ENCODE data around the gene P2RY1.

Gene P2RY1

GRCh38 chr3:152834776-152835600, at the start of gene P2RY1:
TSS of gene P2RY1 (plus strand) at chr3:152835131. CDS start at chr3:152835783, 652 bp downstream.
- DNase-seq (ENCODE audit: low read depth in 2 of 2), result peak; percentile 29 to 38

- DNase-seq (ENCODE audit: low read depth in 2 of 2), result no peak
These were observed 47.8 kb upstream of the P2RY1 start for GRCh38 chr3:152786977-152787681.

GRCh38 chr3:152790651-152791387, 44.1 kb upstream of the P2RY1 start:
- DNase-seq (ENCODE audit: low read depth in 2 of 2), result no peak

- no peak for DNase-seq (ENCODE audit: low read depth in 2 of 2)
These were observed 41.0 kb upstream of the P2RY1 start for GRCh38 chr3:152793969-152794368.

GRCh38 chr3:152797751-152798432, 37.0 kb upstream of the P2RY1 start:
- no peak for DNase-seq (ENCODE audit: low read depth in 2 of 2)

- DNase-seq (ENCODE audit: low read depth in 2 of 2), result no peak
These were observed 22.8 kb upstream of the P2RY1 start for GRCh38 chr3:152811974-152812760.

GRCh38 chr3:152817400-152817799, 17.5 kb upstream of the P2RY1 start:
- DNase-seq (ENCODE audit: low read depth in 2 of 2), result no peak

- no peak for DNase-seq (ENCODE audit: low read depth in 2 of 2)
These were observed 16.9 kb upstream of the P2RY1 start for GRCh38 chr3:152818027-152818426.

GRCh38 chr3:152823173-152823572, 11.8 kb upstream of the P2RY1 start:
- no peak for DNase-seq (ENCODE audit: low read depth in 2 of 2)

- no peak for DNase-seq (ENCODE audit: low read depth in 2 of 2)
These were observed 11.2 kb upstream of the P2RY1 start for GRCh38 chr3:152823781-152824180.

GRCh38 chr3:152825566-152825965, 9.4 kb upstream of the P2RY1 start:
- DNase-seq (ENCODE audit: low read depth in 2 of 2), result no peak

GRCh38 chr3:152826476-152826875, 8.5 kb upstream of the P2RY1 start:
- DNase-seq (ENCODE audit: low read depth in 2 of 2), result no peak

- DNase-seq (ENCODE audit: low read depth in 2 of 2), result no peak
These were observed 7.6 kb upstream of the P2RY1 start for GRCh38 chr3:152827313-152827712.

- DNase-seq (ENCODE audit: low read depth in 2 of 2), result no peak
These were observed 6.7 kb upstream of the P2RY1 start for GRCh38 chr3:152828075-152828840.

- DNase-seq (ENCODE audit: low read depth in 2 of 2), result no peak
These were observed 4.7 kb upstream of the P2RY1 start for GRCh38 chr3:152830245-152830644.

GRCh38 chr3:152832046-152832445, 2.9 kb upstream of the P2RY1 start:
- no peak for DNase-seq (ENCODE audit: low read depth in 2 of 2)

GRCh38 chr3:152833089-152833488, 1.8 kb upstream of the P2RY1 start:
- no peak for DNase-seq (ENCODE audit: low read depth in 2 of 2)

- no peak for DNase-seq (ENCODE audit: low read depth in 2 of 2)
These were observed 648 bp upstream of the P2RY1 start for GRCh38 chr3:152834191-152834775.

GRCh38 chr3:152835601-152836102, 721 bp downstream of the P2RY1 start:
- DNase-seq (ENCODE audit: low read depth in 2 of 2), result no peak

- DNase-seq (ENCODE audit: low read depth in 2 of 2), result no peak
These were observed 1.3 kb downstream of the P2RY1 start for GRCh38 chr3:152836269-152836668.
